ENCODE measurements around the gene CAPN2.
A peak's percentile ranks its signal among the peaks of the same experiment; 100 is the strongest.

Gene CAPN2

DNA sequence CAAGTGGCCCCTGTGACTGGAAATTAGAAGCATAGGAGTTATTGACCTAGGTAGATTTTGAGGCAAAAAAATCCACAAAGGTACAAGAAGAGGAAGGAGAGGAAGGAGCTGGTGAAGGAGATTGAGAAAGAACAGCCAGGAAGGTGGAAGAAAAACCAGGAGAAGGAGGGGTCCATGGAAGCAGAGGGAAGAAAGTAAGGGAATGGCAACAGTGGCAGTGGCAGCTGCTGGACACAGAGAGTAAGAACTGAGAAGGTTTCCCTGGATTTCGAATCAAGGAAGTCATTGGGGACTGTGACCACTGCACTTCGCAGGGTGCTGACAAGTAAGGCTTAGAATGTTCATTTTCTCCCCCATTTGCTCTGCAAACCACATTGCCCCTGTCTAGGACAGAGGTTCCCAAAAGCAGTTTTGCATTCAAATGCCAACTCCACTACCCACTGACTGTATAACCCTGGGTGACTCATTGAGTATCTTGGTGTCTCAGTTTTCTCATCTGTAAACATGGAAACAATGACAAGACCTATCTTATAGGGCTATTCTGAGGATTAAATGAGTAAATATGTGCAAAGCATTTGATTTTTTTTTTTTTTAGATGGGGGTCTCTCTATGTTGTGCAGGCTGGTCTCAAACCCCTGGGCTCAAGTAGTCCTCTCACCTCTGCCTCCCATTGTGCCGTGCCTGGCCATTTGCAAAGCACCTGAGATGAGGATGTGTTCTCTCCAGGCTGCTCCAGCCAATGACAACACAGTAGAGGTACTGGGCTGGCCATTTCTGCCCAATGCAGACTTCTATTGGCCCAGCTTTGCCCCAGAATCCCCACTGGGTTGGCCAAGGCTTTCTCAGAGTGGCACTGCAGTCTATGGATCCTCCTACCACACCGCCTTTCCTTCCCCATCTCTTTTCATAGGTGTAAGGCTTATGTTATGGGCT, 9.3 kb upstream of the CAPN2 start:
- no peak for DNase-seq

DNA sequence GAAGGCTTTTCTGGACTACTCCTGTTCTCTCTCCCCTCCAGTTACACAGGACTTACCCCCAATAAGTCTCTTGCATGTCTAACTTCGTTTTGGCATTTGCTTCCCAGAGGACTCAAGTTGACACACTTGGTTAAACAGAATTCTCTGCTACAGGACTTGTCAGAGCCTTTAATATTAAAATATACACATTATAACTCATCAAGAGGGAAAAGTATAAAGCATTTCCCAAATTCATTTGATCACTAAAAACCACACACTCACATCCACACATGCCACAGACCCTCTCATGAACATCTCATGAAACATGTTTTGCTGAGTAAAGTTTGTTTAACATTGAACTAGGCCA, 8.7 kb upstream of the CAPN2 start:
- no peak for DNase-seq

DNA sequence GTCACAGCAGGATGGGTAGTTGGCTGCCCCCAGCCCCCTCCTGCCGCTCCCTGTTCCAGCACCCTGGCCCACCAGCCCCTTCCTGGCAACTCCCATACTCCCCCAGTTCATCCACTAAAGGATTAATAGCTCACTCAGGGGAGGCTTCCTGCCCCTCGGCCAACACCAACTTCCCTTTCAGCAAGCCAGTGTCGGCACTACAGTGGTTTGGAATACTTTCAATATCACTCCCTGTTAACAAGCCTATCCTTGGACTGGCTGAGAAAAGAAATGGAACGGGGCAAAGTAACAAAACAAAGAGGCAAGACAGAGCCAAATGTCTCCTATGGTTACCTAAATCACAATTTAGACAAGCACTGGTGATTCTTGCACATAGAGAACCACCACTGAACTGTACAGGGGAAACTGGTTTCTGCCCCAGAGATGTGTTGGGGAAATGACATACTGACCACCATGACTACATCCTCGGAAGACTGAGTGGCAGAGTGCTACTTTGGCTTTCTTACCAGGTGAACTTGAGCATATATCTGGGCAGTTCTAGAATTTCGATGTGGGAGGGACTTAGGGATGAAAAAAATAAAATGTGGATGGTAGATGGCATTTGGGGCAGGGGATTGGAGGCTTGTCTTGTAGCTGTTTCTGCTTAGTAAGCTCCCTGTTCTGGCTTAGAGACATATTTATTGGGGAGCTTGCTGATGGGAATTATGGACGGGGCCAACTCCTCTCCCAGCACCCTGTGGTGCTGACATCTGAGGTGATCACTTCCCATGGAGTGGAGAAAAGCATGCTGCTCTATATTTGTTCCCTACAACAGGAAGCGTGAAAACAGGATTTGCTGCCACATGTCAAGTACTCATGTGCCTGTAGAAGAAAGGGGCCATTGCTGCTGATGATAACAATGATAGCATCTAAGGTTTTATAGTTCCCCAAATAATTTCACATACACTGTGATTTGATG, 7.1 kb upstream of the CAPN2 start:
- DNase-seq: no peak

DNA sequence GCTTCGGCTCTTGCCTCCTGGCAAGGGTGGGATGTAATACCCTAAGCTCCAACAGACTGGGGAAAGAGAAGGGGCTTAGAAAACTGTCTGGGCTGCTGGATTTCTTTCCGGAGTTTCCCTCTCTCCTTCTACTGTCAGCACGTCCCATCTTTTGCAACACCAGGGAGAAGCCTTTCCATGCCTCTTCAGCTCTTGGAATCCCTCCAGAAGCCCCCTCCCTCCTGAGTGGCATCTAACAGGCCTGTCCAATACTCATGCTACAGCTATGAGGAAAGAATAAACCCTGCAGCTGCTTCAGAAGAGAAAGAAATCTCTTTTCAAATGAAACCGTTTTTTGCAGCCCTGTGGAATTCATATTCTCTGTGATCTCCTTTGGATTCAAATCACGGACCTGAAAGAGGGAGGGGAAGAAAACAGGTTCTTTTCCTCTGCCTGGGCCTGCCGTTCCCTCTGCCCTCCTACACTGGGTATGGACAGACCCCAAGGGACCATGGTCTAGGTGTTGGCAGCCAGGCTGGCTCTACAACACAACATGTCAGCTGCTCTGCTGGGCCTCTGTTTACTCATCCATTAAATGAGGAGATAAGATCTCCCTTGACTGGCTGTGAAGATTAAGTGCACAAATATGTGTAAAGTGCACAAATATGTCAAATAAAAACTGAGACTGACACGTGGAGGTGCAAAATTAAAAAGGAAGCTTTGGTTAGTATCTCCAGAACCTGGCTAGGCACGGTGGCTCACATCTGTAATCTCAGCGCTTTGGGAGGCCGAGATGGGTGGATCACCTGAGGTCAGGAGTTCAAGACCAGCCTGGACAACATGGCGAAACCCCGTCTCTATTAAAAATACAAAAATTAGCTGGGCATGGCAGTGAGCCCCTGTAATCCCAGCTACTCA, 6.0 kb upstream of the CAPN2 start:
- no peak for DNase-seq

DNA sequence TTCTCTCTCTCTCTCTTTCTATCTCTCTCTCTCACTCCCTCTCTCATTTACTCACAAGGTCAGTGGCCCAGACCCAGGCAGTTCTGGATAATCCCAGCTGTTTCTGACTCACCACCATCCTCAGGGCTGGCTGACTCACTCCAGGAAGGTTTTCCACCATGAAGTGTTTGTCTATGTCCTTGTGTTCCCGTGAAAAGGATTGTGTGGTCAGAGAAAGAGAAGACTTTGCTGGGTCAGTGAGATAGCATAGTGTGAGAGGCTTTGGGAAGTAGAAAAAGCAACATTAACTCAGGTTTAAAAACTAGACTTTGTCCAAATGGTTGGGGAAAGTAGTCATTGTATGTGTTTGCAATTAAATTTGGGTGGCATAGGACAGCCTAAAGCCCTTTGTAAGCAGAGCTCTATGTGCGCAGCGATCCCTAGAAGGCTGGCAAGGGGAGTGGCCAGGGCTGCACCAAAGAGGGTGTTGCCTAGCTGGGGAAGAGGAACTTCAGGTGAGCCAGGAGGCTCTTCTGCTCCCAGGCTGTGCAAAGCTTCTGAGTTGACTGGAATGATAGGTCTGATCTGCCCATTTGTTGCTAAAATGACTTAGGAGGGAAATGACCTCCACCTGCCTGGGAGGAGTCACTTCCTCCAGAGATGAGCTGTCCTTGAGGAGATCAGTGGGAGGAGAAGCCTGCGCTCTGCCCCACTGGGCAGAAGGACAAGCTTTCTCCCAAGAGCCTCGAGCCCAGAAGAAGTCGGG, 4.9 kb upstream of the CAPN2 start:
- no peak for DNase-seq

DNA sequence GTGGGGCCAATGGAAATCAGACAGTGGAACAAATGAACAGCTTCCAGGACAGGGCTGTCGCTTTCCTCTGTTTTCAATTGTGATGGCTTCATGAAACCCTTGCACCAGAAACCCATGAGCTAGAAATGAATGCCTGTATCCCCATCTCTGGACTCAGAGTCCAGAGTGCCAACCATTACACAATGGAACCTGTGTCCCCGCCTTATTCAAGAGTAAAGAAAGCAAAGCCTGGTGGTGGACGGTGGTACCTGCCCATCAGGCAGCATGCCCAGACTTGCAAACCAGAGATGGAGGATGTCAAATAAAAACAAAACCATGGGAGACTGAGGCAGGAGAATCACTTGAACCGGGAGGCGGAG, 4.4 kb upstream of the CAPN2 start:
- no peak for DNase-seq

DNA sequence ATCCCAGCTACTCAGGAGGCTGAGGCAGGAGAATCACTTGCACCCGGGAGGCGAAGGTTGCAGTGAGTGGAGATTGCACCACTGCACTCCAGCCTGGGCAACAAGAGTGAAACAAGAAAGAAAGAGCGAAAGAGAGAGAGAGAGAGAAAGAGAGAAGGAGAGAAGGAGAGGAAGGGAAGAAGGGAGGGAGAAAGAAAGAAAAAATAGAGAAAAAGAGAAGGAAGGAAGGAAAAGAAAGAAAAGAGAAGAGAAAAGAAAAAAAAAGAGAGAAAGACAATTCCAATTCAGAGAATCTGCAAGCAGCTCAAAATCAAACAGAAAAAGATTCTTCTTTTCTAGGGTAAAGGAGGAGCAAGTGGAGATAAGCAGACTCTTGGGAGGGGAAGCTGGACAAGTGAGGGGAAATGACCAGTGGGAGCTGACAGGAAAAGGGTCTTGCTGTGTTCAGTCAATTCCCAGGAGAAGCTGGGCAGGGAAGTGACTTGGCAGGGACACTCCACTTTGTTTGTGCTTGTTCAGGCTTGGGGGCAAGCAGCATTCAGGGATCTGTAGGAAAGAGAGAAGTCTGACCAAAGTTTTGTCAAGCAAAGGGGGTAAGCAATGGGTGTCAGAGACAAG, 3.6 kb upstream of the CAPN2 start:
- no peak for DNase-seq

DNA sequence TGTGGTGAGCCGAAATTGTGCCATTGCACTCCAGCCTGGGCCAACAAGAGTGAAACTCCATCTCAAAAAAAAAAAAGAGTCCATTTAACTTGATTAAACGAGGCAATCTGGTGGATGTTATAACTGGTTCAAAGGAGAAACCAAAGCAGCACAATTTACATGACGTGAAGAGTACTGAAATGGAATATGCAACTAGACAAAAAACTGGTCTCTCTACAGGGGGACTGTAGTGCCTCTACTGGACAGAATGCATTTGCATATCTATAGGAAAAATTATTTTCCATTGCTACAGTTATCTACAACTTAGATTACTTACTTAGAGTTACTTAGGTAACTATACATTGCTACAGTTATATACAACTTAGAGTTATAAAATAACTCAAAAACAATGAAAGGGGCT, 2.7 kb upstream of the CAPN2 start:
- DNase-seq: no peak

DNA sequence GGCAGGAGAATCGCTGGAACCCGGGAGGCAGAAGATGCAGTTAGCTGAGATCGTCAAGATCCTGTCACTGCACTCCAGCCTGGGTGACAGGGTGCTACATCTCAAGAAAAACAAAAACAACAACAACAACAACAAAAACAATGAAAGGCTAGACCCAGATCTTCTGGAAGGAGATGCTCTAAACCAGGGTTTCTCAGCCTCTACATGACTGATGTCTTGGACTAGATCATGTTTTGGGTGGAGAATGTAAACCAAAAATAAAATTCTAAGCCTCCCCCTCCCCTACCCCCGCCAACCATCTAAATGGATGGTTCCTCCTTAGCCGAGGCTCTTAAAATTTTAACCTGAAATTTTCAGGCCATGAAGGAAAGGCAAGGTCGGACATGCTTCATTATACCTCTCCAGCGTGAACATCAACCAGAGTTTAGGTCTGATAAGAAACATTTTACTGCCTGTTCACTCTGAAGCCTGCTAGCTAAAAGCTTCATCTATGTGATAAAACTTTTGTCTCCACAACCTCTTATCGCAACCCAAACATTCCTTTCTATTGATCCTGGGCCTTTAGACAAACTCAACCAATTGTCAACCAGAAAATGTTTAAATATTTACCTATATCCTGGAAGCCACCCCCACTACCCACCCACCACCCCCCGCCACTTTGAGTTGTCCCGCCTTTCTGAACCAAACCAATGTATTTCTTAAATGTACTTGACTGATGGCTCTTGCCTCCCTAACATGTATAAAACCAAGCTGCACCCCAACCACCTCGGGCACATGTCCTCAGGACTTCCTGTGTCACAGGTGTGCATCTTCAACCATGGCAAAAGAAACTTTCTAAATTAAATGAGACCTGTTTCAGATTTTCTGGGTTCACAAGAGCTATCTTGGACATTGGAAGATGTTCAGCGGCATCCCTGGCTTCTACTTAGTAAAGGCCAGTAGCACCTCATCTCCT, 1.9 kb upstream of the CAPN2 start:
- DNase-seq: no peak

DNA sequence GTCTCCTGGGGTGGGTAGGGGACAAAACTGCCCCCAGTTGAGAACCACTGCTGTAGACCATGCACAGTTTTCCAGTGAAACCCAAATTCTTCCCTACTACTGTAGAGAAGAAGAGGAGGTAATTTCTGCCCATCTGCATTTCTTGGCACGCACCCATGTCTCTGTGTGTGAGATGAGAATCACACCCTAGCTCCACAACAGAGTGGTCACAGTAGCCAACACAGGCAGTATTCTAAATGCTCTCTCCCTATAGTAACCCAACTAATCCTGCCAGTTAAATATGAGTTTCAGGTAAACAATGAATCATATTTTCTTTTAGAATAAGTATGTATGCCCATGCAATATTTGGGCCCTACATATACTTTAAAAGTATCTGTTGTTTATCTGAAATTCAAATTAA, 1.2 kb upstream of the CAPN2 start:
- no peak for DNase-seq

DNA sequence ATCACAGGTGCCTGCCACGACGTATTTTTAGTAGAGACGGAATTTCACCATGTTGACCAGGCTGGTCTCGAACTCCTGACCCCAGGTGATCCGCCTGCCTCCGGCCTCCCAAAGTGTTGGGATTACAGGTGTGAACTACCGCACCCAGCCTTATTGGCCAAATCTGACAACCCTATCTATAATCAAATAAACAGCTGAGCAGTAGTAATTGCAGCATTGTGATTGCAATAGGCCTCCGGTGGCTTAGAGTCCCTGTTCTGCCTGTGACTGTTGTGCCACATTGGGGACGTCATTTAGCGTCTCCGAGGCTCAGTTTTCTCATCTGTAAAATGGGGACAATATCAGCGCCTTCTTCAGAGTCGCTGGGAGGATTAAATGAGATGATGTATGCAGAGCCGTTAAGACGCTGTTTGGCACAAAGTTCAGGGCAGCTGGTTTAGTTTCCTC, 569 bp upstream of the CAPN2 start:
- no peak for DNase-seq

DNA sequence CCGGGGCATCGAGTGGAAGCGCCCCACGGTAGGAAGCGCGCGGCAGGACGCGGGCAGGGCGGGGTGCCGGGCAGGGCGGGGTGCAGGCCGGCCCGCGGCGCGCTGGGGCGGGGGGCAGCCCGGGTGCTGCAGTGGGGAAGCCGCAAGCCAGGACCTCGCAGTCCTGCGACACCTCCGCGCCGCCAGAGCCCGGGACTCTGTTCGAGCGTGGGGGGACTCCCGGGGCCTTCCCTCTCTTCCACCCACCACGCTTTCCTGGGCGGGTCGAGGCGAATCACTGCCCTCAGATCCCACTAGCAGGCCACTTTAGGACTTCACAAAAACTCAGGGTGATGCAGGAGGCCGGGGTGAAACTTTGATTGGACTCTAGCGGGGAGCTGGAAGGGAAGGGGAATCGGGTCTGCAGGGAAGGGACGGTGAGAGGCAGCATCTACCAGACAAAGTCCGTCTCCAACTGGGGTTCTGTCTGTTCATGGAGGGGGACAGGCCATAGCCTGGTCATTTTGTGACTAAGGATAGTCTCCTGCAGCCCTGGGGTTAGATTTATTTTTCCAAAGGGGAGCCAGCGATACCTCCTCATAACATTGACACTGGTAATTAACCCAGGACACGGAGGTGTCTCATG, 623 bp downstream of the CAPN2 start:
- DNase-seq: peak; percentile 24

DNA sequence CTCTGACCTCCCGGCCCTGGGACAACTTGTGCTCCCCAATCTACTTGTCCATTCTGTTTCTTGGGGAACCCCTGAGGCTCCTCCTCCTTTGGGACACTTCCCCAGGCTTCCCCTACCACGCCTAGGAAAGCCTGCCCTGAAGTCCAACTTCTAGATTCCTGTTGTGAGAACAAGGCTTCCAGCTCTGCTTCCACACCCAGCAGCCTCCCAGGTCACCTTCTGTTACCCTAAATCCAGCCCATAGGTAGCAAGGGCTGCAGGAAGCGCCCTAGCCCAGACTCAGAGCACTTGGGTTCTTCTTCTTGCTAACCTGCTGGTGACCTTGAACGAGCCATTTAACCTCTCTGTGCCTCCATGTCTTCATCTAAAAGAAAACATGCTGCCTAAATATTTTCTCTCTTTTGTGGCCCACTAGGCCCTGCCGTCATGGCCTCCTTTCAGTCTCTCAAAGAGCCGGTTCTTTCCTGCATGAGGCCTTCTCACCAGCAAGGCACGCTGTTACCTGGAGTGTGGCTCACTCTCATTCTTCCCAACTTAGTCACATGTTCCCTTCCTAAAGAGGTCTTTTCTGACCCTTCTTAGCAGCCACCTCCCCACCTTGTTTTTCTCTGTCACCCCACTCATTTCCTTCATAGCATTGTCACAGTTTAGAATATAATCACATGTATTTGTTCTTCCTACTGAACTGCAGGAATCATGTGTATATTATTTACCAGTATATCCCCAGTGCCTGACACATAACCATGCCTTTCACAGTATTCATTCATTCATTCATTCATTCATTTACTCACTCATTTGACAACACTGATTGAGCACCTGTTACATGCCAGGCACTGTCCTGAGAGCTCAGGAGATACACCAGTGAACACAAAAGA, 1.4 kb downstream of the CAPN2 start:
- DNase-seq: no peak

DNA sequence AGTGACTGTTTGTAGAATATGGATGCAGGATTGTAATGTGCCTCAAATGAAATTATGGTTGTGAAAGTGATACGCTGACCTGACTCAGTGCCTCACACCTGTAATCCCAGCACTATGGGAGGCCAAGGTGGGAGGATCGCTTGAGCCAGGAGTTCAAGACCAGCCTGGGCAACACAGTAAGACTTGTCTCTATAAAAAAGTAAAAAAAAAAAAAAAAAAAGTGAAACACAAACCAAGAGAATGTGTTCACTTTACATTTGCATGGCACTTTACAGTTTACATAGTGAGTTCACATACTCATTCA, 2.0 kb downstream of the CAPN2 start:
- DNase-seq: no peak

DNA sequence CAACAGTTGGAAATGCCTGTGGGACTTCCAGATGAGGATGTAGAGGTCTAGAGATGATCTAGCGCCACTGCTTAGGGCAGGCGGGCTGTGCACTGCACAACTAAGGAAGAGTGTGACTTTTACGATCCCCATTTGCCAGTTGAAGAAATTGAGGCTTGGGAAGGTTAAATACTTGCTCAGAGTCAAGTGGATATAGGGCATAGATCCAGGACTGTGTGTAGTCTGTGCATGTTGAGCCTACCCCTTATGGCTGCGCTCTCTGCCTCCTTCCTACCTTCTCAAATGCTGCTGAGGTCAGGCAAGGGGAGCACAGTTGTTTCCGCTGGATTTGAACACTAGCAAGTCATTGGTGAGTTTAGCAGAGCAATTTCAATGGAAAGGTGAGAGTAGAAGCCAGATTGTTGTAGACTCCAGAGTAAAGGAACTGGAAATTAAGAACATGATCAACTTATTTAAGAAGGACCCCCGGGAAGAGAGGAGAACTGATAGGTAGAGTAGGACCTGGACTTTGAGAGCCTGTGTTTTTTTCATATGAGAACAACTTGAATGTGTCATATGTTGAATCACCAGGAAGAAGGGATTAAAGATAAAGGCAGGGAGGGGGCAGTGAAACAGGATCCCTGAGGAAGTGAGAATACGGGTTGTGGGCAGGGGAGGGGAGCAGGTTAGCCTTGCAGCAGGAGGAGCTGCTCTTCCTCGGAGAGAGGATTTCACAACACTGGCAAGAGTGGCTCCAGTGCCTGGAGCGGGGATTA, 2.7 kb downstream of the CAPN2 start:
- no peak for DNase-seq

DNA sequence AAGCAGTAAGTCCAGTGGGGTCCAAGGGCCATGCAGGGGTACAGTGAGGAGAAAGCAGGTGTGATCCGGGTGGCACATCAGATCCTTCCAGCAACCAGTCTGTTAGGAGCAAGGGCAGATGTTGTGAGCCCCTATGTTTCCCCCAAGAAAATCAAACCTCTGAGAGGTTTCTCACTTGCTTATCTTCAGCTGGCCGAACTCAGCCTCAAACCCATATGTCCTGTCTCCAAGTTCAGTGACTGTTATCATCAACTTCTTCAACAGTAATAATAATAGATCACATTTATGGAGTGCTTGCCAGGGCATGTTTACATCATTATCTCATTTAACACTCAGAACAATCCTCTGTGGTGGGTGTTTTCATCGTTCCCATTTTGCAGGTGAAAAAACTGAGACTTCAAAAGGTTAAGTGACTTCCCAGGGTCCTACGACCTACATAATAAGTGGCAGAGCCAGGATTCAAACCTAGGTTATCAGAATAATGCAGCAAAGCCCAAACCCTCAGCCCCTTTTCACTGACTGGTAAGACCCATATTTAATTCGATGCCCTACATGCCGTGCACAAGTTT, 3.3 kb downstream of the CAPN2 start:
- no peak for DNase-seq

DNA sequence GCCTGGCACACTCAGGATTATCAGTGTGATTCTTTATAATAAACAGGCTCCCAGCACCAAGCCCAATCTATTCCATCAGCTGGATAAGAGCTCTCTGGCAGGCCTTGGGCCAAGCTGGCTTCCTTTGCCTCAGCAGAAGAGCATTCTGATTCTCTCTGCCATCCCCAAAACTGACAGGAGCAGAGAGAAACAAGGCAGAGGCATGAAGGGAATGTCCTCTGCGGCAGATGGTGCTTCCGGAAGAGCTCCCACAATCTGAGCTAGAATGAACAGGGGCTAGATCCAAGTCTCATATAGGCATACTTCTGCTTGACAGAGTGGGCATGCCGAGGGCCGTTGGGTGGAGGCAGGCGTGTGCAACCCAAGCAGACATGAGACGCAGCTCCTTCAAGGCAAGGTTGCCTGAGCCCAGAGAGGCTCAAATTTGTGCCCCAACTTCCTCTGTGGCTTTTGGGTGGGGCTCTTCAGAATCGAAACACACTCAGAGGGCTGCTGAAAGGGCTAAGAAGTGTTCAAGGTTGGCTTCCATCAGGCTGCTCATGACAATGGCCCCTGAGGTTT, 4.0 kb downstream of the CAPN2 start:
- peak; percentile 39 for DNase-seq

DNA sequence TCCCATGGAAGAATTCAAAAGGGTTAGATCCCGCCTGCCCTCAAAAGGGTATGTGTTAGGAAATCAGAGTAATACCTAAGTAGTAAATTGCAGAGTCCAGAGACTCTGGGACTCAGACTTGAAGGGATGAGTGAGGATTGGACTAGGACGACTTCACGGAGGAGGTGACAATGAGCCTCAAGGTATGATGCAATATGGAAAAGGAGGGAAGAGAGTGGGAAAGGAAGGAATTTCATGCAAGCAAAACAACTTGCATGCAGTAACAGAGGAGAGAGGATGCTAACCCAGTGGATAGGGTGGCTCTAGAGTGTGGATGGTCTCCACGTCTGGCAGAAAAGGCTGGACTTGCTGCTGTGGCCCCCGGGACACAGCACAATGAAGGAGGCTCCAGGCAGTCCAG, 4.8 kb downstream of the CAPN2 start:
- DNase-seq: no peak

All from activated CD4-positive, alpha-beta T cell treated with anti-CD3 and anti-CD28 coated beads for 1 hour (primary cell).